NCI-H2196 (cell line): ENCODE data around the gene TSEN54.

ENCODE experiments used
- DNase-seq: peaks from one replicate; lab custom pipeline; 2025; ENCODE audit not compliant: unreplicated experiment; lab: John Stamatoyannopoulos, UW

The TSEN54 gene

DNA sequence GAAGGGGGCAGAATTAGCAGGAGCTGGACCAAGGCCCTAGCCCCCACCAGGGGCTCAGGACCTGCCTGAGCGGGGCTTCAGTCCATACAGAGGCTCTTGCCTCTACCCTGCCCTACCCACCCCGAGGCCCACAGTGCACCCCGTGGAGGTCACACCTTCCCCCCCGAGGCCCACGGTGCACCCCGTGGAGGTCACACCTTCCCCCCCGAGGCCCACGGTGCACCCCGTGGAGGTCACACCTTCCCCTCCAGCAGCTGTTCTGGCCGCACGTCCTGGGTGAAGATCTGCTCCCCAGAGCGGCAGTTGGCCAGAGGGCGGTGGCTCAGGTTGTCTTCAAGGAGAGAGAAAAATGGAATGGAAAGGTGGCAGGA is 12.4 kb upstream of the TSEN54 start:
- DNase-seq = no peak

DNA sequence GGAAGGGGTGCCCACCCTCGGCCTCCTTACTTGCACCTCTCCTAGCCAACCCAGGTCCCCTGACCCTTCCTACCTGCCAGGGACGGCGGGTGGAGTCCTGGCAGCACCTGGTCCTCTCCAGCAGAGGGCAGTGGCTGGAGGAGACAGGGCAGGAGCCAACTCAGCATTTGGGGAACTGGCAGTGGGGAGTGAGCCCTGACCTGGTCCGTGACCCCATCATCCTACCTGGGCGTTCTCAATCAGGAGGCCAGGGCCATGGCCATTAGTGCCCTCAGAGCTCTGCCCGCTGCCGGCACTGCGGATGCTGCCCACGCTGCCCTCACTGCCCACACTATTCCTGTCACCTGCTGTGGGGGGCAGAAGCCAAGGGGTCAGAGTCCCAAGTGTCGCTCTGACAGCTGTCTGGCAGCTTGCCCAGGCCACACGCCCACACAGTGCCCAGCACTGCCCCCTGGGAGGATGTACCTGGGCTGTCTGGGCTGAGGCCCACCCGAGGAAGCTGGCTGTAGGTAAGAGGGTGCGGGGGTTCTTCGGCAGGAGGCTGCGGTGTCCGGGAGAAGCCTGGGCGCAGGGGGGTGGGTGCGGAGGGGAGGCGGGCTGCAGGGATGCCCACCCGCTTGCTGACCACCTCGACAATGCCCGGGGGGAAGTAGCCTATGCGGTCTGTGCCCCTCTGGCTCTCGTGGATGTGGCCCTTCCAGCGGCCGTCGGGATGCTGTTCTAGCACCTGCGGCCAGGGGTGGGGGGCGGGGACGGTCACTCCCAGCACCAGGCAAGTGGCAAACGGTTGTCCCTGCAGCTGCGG is 11.8 kb upstream of the TSEN54 start:
- peak; percentile 29 for DNase-seq

DNA sequence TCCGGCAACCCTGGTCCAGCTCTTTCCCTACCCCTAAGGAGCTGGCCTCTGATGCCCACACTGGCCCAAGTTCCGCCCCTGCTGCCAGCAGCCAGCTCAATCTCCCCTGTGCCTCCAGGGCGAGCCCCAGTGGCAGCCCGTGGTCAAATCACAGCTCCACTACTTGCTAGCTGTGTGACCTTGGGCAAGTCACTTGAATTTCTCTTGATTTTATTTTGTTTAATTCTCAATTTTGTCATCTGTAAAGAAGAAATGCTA is 11.2 kb upstream of the TSEN54 start:
- no peak for DNase-seq

DNA sequence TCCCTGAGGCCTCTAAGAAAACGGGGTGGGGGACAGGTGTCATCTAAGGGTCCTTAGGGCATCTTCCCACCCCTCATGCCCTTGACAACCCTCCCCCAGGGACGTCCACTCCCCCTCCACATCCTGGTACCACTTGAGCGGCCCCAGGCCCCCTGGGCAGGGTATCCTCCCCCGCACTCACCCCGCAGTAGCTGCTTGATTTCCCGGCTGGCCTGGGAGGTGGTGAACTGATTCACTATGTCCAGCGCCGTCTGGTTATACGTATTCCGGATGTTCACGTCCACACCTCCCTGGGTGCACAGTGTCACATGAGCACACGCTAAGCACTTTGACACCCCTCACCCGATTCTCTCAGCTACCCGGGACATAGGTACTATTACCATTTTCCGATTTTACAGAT is 10.7 kb upstream of the TSEN54 start:
- no peak for DNase-seq

- no peak for DNase-seq
Observed at GRCh38 chr17:75506134-75506533, 10.2 kb upstream of the TSEN54 start.

DNA sequence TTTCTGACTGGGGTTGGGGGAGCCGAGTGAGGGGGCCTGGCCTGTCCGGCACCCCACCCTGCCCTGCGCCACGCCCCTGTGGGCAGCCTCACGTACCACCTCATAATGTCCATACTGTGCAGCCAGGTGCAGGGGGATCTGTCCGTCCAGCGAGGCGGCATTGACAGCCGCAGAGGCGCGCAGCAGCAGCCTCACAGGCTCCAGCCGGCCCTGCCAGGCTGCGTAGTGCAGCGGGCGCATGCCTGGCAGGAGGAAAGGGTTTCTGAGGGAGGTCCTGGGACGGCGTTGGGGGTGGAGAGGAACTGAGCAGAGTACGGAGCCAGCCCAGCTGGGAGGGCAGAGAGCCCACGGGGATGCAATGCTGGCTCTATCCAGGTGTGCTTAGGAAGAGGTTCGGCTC is 9.4 kb upstream of the TSEN54 start:
- no peak for DNase-seq

- DNase-seq = no peak
Observed at GRCh38 chr17:75507733-75508719, 8.3 kb upstream of the TSEN54 start.

- no peak for DNase-seq
Observed at GRCh38 chr17:75508931-75509361, 7.4 kb upstream of the TSEN54 start.

DNA sequence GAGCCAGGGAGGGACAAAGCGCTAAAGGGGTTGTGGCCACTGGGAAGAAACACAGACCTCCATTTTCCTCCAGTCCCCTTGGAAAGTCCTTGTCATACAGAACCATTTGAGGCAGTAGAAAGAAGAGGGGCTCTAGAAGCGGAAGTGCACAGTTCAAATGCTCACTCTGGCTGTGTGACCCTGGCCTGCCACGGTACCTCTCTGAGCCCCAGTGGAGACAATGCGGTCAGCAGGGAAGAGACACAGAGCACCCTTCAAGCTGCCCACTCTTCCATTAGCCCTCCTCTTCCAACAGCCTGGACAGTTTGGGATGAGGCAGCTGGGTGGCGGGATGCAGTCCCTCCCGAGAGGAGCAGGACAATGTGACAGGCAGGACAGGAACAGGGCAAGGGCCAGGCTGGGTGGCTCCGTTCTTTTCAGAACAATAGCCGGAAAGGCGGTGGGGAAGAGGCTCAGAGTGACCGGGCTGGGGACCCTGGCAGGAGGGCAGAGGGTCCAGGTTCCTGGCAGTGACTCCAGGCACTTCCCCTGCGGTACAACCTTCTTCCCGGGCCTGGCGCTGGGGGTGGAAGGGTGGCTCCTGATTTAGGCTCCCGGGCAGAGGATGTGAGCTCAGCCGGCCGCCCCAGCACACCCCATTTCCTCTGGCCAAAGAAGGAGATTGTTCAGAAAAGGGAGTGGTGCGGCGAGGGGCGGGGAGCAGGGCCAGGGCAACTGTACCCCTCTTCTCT is 6.6 kb upstream of the TSEN54 start:
- no peak for DNase-seq

- no peak for DNase-seq
Observed at GRCh38 chr17:75511270-75511609, 5.1 kb upstream of the TSEN54 start.

- DNase-seq = peak; percentile 44
Observed at GRCh38 chr17:75511610-75512575, 4.4 kb upstream of the TSEN54 start.

DNA sequence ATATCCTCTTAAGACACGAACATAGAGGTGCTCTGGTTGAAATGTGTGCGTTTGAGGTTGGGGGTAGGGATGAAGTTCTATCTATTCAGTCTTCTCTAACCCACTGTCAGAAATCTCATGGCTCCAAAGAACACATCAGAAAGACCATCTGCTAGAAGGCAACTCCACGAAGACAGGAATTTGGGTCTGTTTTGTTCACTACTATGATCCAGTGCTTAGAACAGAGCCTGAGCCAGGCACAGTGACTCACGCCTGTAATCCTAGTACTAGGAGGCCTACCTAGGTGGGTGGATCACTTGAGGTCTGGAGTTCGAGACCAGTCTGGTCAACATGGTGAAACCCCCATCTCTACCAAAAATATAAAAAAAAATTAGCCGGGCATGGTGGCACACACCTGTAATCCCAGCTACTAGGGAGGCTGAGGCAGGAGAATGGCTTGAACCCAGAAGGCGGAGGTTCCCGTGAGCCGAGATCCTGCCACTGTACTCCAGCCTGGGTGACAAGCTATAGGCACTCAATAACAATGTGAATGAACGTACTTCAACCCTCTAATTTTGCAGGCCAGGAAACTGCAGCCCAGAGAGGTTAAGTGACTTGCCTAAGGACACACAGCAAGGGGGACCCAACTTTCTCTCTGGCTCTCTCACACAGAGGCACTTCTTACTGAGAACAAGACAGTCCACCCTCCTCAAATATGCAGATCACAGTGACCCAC is 3.2 kb upstream of the TSEN54 start:
- no peak for DNase-seq

GRCh38 chr17:75513641-75514000 is 2.7 kb upstream of the TSEN54 start:
- DNase-seq = no peak

DNA sequence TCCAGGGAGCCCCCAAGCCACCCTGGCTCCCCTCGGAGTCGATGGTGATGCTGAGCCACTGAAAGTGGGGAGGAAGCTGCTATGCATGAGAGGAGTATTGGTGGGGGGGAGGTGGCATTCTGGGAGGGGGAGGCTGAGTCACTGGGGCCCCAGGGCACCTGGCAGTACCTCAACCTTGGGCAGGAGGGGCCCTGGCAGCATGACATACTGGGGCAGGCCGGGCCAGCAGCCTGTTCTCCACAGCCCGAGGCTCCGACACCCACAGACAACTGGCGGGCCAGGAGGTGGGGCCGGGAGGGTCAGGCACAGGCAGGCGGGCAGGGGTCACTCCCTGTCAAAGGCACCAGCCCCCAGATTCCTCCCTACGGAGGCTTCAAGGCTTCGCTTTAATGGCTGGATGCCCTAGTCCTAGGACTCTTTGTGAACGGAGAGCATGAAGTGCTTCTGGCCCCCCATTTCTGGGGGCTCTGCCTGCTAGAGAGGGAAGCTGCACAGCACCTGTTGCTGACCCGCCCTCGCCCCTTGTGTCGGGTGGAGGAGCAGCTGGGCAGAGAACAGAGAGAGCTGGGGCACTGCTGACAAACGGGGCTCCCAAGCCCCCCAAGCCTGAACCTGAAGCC is 1.9 kb upstream of the TSEN54 start:
- DNase-seq = no peak

- DNase-seq = no peak
Observed at GRCh38 chr17:75514919-75515495, 1.3 kb upstream of the TSEN54 start.

GRCh38 chr17:75515496-75516254 is 653 bp upstream of the TSEN54 start, which contains the start of gene CASKIN2:
CASKIN2 (minus strand) TSS chr17:75515537; CDS start chr17:75513804, 1,733 bp downstream.
- peak; percentile 92 for DNase-seq

GRCh38 chr17:75516619-75517296 is 430 bp downstream of the TSEN54 start:
- no peak for DNase-seq
